ENCODE results near the gene CLRN3. TPM values are rescaled to one million over a fixed set of nuclear protein-coding genes. Genes with fewer than 3 reads are reported as not detected.

Gene CLRN3
- total RNA-seq, 2 experiments from 2014 or later: not detected

- H3K27ac Mint-ChIP-seq: no peak overlapping the region
- H3K4me3 Mint-ChIP-seq: no peak overlapping the region
- peaks cover 12% of the 10 kb centered on the region for H3K27me3 Mint-ChIP-seq
- ChIA-PET POLR2A (no interaction called here), CTCF (interaction anchor here (0.8 kb wide), 1 partner anchor 199 kb away, joined by 3 read pairs; no protein-coding TSS in a partner anchor)
- DNase-seq: no peak
- no peaks in the 10 kb centered on the region for H3K36me3 Mint-ChIP-seq (ENCODE audit: low read depth)
- H3K4me1 Mint-ChIP-seq: peaks cover 20% of the 10 kb centered on the region
- no peaks in the 10 kb centered on the region for H3K9me3 Mint-ChIP-seq
These were observed 17.9 kb downstream of the CLRN3 start for GRCh38 chr10:127874671-127875448.

GRCh38 chr10:127873901-127874470 is 18.8 kb downstream of the CLRN3 start:
- POLR2A ChIA-PET: no interaction called here
- Mint-ChIP-seq H3K4me1 (peaks cover 13% of the 10 kb centered on the region), H3K27me3 (peaks cover 17% of the 10 kb centered on the region), H3K9me3 (no peaks in the 10 kb centered on the region), H3K27ac (no peak overlapping the region), H3K36me3 (ENCODE audit: low read depth) (no peaks in the 10 kb centered on the region), H3K4me3 (no peak overlapping the region)
- no peak for DNase-seq
- CTCF ChIA-PET: interaction anchor here (0.8 kb wide), 1 partner anchor 198 kb away, joined by 3 read pairs; no protein-coding TSS in a partner anchor

DNA sequence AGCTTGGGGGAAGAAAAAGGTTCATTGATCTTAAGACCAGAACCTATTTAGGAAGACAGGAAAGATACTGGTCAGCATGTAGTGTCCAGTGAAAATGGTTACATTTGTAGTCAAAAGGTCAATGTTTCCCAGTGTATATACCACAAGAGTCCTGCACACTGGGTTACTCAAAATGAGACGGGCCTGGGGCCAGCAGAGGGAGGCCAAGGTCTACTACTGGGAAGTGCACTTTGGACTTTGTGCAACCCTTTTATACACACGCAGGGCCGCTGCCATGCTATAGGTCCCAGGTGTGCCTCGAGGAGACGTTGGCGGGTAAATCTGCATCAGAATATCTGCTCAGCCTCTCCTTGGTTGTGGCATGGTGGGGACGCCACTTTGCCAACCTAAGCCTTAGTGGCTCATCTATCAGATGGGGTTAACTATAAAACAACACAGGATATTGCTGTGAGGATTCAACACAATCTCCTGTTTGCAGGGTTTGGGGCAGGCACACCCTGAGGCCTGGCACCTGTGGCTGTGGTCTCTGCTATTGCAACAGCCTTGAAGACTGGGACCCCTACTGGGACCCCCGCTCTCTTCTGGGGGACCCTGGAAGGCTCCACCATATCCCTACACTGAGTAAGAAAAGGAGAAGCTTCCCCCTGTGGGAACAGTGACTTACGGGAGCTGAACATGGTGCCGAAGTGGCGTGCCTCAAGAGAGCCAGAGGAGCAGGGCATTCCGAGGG is 19.7 kb downstream of the CLRN3 start:
- ChIA-PET CTCF (no interaction called here), POLR2A (no interaction called here)
- H3K4me3 Mint-ChIP-seq: no peak overlapping the region
- peaks cover 9% of the 10 kb centered on the region for H3K4me1 Mint-ChIP-seq
- no peak overlapping the region for H3K27ac Mint-ChIP-seq
- no peaks in the 10 kb centered on the region for H3K9me3 Mint-ChIP-seq
- DNase-seq: no peak
- peaks cover 20% of the 10 kb centered on the region for H3K27me3 Mint-ChIP-seq
- H3K36me3 Mint-ChIP-seq (ENCODE audit: low read depth): no peaks in the 10 kb centered on the region

GRCh38 chr10:127872011-127872761 is 20.6 kb downstream of the CLRN3 start:
- peaks cover 4% of the 10 kb centered on the region for H3K4me1 Mint-ChIP-seq
- ChIA-PET POLR2A (no interaction called here), CTCF (no interaction called here)
- no peak overlapping the region for H3K27ac Mint-ChIP-seq
- DNase-seq: no peak
- no peaks in the 10 kb centered on the region for H3K36me3 Mint-ChIP-seq (ENCODE audit: low read depth)
- no peak overlapping the region for H3K4me3 Mint-ChIP-seq
- peaks cover 20% of the 10 kb centered on the region for H3K27me3 Mint-ChIP-seq
- H3K9me3 Mint-ChIP-seq: no peaks in the 10 kb centered on the region

- no peak overlapping the region for H3K27ac Mint-ChIP-seq
- H3K36me3 Mint-ChIP-seq (ENCODE audit: low read depth): no peaks in the 10 kb centered on the region
- peaks cover 20% of the 10 kb centered on the region for H3K27me3 Mint-ChIP-seq
- peaks cover 1% of the 10 kb centered on the region for H3K4me1 Mint-ChIP-seq
- no peak for DNase-seq
- ChIA-PET CTCF (no interaction called here), POLR2A (no interaction called here)
- no peak overlapping the region for H3K4me3 Mint-ChIP-seq
- no peaks in the 10 kb centered on the region for H3K9me3 Mint-ChIP-seq
These were observed 21.1 kb downstream of the CLRN3 start for GRCh38 chr10:127871631-127872010.

GRCh38 chr10:127869329-127869728 is 23.4 kb downstream of the CLRN3 start:
- CTCF ChIA-PET: no interaction called here
- Mint-ChIP-seq H3K9me3 (peaks cover 3% of the 10 kb centered on the region), H3K27ac (no peak overlapping the region), H3K4me3 (no peak overlapping the region), H3K4me1 (peaks cover 1% of the 10 kb centered on the region), H3K36me3 (ENCODE audit: low read depth) (no peaks in the 10 kb centered on the region), H3K27me3 (peaks cover 20% of the 10 kb centered on the region)
- no peak for DNase-seq
- POLR2A ChIA-PET: no interaction called here

- ChIA-PET POLR2A (no interaction called here), CTCF (no interaction called here)
These were observed 24.9 kb downstream of the CLRN3 start for GRCh38 chr10:127867805-127868204.

GRCh38 chr10:127866276-127867013 is 26.3 kb downstream of the CLRN3 start:
- H3K9me3 Mint-ChIP-seq: peaks cover 8% of the 10 kb centered on the region
- no peak overlapping the region for H3K27ac Mint-ChIP-seq
- H3K4me1 Mint-ChIP-seq: no peaks in the 10 kb centered on the region
- no peak overlapping the region for H3K4me3 Mint-ChIP-seq
- POLR2A ChIA-PET: no interaction called here
- DNase-seq: no peak
- CTCF ChIA-PET: no interaction called here
- peaks cover 13% of the 10 kb centered on the region for H3K27me3 Mint-ChIP-seq
- no peaks in the 10 kb centered on the region for H3K36me3 Mint-ChIP-seq (ENCODE audit: low read depth)

More at GRCh38 chr10:127867805-127868204, 24.9 kb downstream of the CLRN3 start:
- no peak for DNase-seq
- H3K4me3 Mint-ChIP-seq: no peak overlapping the region
- no peak overlapping the region for H3K27ac Mint-ChIP-seq
- H3K9me3 Mint-ChIP-seq: peaks cover 8% of the 10 kb centered on the region
- H3K27me3 Mint-ChIP-seq: peaks cover 20% of the 10 kb centered on the region
- peaks cover 1% of the 10 kb centered on the region for H3K4me1 Mint-ChIP-seq
- no peaks in the 10 kb centered on the region for H3K36me3 Mint-ChIP-seq (ENCODE audit: low read depth)

DNA sequence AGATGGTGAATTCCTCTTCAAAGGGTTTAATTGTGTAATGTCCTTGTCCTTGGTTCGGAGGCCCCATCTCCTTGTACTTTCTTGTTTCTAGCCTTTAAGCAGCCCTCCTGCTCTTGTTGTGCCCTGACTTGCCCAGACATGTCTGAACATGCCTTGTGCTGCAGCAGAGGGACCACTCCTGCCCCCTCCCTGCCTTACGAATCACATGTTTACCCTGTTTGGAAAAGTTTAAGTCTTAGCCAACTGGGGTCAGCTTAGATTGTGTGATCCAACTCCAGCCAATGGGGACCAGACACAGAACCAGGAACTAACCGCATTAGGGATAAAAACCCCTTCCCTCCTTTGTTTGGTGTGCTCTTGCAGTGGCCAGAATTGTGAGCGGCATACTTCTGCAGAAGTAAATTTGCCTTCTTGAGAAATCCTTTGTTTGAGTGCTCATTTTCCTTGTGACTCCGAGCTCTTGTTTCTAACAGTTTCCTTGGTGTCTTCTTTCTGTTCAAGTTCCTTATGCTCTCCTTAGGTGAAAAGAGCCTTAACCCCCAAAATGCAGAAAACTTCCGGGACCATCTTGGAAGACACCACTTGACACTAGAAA is 29.4 kb downstream of the CLRN3 start:
- no peaks in the 10 kb centered on the region for H3K36me3 Mint-ChIP-seq (ENCODE audit: low read depth)
- H3K27me3 Mint-ChIP-seq: no peaks in the 10 kb centered on the region
- H3K4me3 Mint-ChIP-seq: no peak overlapping the region
- ChIA-PET CTCF (no interaction called here), POLR2A (interaction anchor here (0.6 kb wide), 1 partner anchor 223 kb away, joined by 3 read pairs; no protein-coding TSS in a partner anchor)
- no peaks in the 10 kb centered on the region for H3K4me1 Mint-ChIP-seq
- peaks cover 8% of the 10 kb centered on the region for H3K9me3 Mint-ChIP-seq
- H3K27ac Mint-ChIP-seq: no peak overlapping the region
- no peak for DNase-seq

- no peaks in the 10 kb centered on the region for H3K27me3 Mint-ChIP-seq
- H3K36me3 Mint-ChIP-seq (ENCODE audit: low read depth): no peaks in the 10 kb centered on the region
- H3K9me3 Mint-ChIP-seq: peaks cover 8% of the 10 kb centered on the region
- CTCF ChIA-PET: no interaction called here
- DNase-seq: no peak
- H3K27ac Mint-ChIP-seq: no peak overlapping the region
- POLR2A ChIA-PET: no interaction called here
- no peaks in the 10 kb centered on the region for H3K4me1 Mint-ChIP-seq
- no peak overlapping the region for H3K4me3 Mint-ChIP-seq
These were observed 32.1 kb downstream of the CLRN3 start for GRCh38 chr10:127860592-127860991.

DNA sequence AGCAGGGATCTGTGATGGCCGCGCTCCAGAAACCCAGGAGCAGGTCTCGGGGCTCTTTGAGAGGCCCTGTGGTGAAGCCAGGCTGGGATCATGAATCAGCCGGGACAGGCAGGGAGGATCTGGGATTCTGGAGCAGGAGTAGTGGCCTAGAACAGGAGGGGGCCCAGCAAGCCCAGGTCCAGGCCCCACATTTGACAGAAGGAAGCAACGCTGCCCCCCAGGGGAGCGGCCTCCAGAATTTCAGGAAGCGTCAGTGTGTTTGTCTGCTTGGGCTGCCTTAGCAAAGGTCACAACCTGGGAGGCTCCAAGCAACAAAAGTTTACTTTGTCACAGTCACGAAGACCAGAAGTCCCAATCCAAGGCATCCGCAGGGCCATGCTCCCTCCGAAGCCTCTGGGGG is 36.8 kb downstream of the CLRN3 start:
- H3K27me3 Mint-ChIP-seq: no peaks in the 10 kb centered on the region
- POLR2A ChIA-PET: no interaction called here

DNA sequence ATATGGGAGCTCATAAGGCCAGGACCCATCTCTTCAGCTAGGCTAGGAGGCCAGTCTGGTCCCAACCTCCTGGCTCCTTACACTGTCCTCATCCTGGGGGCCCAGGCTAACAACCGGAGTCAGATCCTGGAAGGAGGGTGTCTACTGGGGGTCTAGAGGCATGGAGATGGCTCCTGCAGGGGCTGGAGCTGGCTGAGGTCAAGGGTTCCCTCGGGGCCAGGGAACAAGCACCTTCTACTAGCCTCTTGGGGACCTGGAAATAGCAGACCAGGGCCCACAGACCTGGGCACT is 37.2 kb downstream of the CLRN3 start:
- no peaks in the 10 kb centered on the region for H3K27me3 Mint-ChIP-seq
- CTCF ChIA-PET: interaction anchor here (0.7 kb wide), 2 partner anchors 45 to 49 kb away, joined by 3 read pairs; no protein-coding TSS in a partner anchor
- H3K27ac Mint-ChIP-seq: no peak overlapping the region

More for the DNA sequence above, 36.8 kb downstream of the CLRN3 start:
- no peaks in the 10 kb centered on the region for H3K9me3 Mint-ChIP-seq
- H3K4me1 Mint-ChIP-seq: no peaks in the 10 kb centered on the region
- H3K36me3 Mint-ChIP-seq (ENCODE audit: low read depth): no peaks in the 10 kb centered on the region
- CTCF ChIA-PET: interaction anchor here (0.7 kb wide), 1 partner anchor 45 kb away, joined by 3 read pairs; no protein-coding TSS in a partner anchor
- no peak overlapping the region for H3K4me3 Mint-ChIP-seq
- DNase-seq: no peak
- no peak overlapping the region for H3K27ac Mint-ChIP-seq

More for the DNA sequence above, 37.2 kb downstream of the CLRN3 start:
- H3K36me3 Mint-ChIP-seq (ENCODE audit: low read depth): no peaks in the 10 kb centered on the region
- no peaks in the 10 kb centered on the region for H3K4me1 Mint-ChIP-seq
- no peaks in the 10 kb centered on the region for H3K9me3 Mint-ChIP-seq
- H3K4me3 Mint-ChIP-seq: no peak overlapping the region
- no peak for DNase-seq
- POLR2A ChIA-PET: no interaction called here

All from activated CD4-positive, alpha-beta T cell treated with anti-CD3 and anti-CD28 coated beads, Interleukin-2, amount 10 ng/mL, durations not matched to agents 7 days and 5 days (primary cell).